Fibroblast of peridontal ligament (primary cell): Measurements from ENCODE around the gene FAM50A.

Experiments
- DNase-seq: peaks from one replicate; pipeline ENCODE4 v3.0.0-alpha.2; 2010; ENCODE audit errors: extremely low read depth

The FAM50A gene

DNA sequence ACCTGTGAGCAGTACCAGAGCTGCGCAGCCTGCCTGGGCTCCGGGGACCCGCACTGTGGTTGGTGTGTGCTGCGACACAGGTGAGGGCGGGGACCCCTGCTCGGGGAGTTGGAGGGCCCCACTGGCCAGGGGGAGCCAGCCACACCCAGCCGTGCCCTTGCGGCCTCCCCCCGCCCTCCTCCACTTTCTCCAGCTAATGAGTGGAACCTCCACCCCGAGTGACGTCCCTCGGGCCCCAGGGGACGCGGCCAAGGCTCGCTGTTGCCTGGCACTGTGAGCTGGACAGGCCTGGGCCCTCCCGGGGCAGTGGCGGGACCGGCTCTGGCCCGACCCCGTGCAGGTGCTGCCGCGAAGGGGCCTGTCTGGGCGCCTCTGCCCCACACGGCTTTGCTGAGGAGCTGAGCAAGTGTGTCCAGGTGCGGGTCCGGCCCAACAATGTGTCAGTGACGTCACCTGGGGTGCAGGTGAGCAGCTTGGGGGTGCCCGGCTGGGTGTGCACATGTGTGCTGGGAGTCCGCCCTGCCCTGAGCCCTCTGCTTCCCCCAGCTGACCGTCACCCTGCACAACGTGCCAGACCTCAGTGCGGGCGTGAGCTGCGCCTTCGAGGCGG lies 19.8 kb downstream of the FAM50A start:
- no peak for DNase-seq

DNA sequence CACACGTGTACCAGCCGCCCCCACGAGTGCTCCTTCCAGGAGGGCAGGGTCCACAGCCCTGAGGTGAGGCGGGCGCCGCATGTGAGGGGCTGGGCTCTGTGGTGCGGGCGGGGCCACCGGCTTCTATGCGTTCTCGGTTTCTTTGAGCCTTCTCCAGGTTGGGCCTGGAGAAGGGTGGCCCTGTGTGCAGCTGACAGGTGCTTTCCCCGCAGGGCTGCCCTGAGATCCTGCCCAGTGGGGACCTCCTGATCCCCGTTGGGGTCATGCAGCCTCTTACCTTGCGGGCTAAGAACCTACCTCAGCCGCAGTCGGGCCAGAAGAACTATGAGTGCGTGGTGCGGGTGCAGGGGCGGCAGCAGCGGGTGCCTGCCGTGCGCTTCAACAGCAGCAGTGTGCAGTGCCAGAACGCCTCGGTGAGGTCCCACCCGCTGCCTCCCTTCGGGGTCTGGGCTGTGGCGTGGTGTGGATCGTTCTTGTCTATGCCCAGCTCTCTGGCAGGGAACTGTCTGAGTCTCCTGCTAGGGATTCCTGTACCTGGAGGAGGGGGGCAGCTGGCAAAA lies 20.9 kb downstream of the FAM50A start:
- DNase-seq = no peak

DNA sequence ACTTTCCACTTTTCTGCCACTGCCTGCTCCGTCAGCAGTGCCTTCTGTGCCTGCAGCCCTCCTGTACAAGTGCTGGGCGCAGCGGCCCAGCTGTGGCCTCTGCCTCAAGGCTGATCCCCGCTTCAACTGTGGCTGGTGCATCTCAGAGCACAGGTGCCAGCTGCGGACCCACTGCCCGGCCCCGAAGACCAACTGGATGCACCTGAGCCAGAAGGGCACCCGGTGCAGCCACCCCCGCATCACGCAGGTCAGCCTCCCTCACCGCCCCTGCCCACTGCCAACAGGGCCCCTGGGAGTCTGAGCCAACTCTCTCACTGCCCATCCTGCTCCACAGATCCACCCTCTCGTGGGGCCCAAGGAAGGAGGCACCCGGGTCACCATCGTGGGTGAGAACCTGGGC lies 21.7 kb downstream of the FAM50A start:
- DNase-seq = no peak

DNA sequence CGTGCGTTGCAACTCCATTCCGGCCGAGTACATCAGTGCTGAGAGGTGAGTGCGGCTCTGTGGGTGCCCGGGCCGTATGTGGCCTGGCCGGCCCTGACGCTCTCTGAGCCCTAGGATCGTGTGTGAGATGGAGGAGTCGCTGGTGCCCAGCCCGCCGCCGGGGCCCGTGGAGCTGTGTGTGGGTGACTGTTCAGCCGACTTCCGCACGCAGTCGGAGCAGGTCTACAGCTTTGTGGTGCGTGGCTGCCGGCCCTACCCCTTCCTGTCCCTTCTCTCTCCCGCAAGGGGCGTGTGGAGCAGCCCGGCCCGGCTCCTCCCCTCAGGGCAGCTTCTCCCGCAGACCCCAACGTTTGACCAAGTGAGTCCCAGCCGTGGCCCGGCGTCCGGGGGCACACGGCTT lies 22.1 kb downstream of the FAM50A start:
- DNase-seq = no peak

DNA sequence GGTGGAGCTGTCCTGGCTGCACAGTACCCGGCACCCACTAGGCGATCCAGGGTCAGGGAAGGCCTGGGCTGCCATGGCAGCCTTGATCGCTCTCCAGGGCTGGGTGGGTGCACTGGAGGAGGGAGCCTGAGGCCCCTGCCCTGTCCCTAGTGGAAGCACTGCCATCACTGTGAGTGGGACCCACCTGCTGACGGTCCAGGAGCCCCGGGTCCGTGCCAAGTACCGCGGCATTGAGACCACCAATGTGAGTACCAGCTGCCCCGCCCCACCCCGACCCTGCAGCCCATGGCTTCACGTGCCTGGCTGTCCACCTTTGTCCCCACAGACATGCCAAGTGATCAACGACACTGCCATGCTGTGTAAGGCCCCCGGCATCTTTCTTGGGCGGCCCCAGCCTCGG lies 23.0 kb downstream of the FAM50A start:
- no peak for DNase-seq

DNA sequence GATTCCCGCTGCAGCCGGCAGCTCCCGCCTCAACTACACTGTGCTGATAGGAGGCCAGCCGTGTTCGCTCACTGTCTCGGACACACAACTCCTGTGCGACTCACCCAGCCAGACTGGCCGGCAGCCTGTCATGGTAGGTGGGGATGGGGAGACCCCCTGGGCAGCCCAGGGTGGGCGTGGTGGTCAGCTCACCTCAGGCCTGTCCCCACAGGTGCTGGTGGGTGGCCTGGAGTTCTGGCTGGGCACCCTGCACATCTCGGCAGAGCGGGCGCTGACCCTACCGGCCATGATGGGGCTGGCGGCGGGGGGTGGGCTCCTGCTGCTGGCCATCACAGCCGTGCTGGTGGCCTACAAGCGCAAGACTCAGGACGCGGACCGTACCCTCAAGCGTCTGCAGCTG lies 23.6 kb downstream of the FAM50A start:
- DNase-seq = no peak

DNA sequence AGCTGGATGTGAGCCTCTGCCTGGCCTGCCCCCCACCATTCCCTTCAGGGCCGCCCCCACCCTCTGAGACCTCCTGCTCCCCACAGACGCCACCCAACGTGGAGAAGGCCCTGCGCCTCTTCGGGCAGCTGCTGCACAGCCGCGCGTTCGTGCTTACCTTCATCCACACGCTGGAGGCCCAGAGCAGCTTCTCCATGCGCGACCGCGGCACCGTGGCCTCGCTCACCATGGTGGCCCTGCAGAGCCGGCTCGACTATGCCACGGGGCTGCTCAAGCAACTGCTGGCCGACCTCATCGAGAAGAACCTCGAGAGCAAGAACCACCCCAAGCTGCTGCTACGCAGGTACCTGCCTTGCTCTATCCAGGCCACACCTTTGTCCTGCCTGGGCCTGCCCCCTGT lies 24.3 kb downstream of the FAM50A start:
- no peak for DNase-seq

DNA sequence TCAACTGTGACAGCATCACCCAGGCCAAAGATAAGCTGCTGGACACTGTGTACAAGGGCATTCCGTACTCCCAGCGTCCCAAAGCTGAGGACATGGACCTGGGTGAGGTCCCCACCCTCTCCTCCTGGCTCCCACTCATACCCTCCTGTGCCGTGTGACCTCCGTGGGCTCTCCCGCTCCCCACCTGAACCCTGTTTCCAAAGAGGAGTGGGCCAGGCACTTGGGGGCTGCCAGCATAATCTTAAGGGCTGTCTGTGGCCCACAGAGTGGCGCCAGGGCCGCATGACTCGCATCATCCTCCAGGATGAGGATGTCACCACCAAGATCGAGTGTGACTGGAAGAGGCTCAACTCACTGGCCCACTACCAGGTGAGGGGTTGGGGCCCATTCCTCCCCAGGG lies 25.2 kb downstream of the FAM50A start:
- no peak for DNase-seq

DNA sequence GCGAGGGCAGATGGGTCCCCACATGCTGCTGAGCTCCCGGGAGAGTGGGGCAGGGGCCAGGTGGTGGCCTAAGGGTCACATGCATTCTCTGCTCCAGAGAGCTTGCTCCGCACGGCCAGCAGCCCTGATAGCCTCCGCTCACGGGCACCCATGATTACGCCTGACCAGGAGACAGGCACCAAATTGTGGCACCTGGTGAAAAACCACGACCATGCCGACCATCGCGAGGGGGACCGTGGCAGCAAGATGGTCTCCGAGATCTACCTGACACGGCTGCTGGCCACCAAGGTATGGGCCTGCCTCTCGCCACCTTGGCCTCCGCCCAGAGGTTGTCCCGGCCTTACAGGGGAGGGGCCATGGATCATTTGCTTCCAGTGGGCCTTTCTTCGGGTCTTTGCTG lies 25.9 kb downstream of the FAM50A start:
- DNase-seq = no peak

DNA sequence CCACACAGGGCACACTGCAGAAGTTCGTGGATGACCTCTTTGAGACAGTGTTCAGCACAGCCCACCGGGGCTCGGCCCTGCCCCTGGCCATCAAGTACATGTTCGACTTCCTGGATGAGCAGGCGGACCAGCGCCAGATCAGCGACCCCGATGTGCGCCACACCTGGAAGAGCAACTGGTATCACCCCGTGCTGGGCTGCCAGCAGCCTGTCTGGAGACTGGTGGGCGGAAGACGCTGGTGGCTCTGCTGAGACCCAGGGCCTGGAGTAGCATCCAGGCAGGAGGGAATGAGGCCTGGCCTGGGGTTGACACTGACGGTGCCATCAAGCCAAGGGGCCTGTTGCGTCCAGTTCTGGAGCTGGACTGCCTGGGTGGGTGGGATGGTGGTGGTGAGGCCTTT lies 26.5 kb downstream of the FAM50A start:
- no peak for DNase-seq

DNA sequence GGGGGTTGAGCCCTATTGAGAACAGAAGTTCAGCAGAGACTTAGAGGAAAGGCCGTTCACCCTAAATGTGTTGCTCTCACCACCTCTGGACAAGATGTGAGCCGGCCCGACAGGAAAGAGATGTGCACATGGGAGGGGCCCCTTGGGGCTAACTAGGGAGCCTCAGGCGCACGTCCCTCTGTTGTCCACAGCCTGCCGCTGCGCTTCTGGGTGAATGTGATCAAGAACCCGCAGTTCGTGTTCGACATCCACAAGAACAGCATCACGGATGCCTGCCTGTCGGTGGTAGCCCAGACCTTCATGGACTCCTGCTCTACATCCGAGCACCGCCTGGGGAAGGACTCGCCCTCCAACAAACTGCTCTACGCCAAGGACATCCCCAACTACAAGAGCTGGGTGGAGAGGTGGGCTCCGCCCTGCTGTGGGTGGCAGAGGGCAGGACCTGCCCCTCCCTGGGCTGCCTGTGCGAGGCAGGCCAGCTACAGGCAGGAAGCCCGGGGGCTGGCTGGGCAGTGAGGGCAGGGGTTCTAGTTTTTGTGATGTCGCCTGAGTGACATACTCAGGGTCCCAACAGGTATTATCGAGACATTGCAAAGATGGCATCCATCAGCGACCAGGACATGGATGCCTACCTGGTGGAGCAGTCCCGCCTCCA lies 27.1 kb downstream of the FAM50A start:
- DNase-seq = no peak

DNA sequence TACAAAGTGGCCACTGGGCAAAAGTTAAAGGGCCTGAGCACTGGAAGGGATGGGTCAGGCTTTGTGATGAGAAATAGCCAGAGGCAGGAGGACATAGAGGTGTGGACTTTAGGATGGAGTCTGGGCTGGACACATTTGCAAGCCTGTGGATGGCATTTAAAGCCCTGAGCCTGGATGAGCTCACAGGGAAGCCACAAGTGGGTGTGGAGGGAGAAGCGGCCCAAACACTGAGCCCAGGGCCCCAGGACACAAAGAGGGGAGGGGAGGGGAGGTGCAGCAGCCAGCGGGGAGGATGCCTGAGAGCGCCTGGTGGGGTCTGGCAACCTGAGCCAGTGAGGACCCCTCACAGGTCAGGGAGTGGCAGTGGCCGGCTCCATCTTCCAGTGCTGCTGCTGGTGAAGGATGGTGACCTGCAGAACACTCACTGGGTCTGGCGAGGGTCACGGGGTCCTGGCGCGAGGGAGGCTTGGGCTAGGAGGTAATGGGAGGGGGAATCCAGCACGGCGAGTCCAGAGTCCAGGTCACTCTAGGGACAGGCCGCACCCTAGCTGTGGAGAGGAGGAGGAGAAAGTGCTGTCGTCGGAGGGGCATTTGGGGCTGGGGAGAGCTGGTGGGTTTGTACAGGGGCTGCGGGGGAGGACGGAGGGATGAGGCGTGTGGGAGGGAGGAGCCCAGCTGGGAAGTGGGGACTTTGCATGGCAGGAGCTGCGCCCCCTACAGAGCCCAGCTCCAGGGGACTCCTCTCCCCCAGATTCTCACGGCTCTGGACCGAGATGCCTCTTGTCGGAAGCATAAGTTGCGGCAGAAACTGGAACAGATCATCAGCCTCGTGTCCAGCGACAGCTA lies 28.1 kb downstream of the FAM50A start:
- DNase-seq = no peak

DNA sequence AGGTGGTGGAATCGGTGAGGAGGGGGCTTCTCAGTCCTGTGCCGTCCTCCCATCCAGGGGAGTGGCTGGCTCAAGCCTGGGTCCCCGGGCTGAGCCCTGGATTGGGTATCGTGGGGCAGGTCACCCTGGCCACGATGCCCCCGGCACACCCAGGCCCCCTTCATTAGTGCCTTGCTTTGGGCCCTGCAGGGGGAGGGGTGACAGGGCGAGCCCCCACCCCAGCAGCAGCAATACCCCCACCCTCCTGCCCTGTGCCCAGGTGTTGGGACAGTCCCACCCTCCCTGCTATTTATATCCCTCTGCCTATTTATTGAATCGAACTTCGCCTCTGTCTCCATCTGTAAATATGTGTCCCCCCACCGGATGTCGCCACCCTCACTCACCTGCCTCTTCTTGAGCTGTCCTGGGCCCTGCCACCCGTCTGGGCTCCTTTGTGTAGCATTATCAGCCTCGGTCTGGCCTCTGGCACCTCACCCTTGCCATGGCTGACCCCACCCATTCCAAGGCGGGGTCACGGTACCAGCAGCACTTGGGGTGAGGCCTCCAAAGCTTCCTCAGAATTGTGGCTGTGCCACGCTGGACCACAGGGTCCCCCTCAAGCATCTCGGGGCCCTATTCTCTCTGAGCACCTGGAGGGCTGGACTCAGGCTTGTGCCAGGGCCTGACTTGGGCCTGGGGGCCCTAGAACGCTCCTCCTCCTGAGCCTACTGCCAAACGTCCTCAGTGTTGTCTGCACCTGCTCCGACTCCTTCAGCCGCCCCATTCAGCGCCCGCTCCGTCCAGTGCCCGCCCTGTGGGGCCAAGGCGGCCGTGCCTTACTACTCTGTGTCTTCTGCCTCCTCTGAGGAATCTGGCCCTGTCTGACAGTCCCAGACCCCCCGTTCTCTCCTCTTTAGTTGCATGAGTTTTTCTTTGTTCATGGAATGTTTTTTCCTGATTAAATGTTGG lies 29.0 kb downstream of the FAM50A start:
- DNase-seq = no peak

DNA sequence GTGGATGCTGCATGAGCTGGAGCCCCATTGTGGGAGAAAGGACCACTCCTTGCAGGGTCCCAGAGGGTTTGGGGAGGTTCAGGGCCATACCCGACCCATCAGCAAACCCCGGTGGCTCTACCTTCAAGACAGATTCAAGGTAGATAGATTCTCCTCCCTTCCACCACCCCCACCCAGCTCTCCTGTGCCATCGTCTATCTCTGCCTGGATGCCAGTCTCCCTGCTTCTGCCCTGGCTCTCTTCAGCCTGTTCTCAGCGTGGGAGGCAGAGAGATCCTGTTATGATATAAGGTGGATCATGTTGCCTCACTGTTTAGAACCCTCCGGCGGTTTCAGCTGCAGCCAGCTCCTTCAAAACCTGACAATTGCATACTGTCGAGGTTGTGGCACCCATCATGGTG lies 29.7 kb downstream of the FAM50A start:
- no peak for DNase-seq

DNA sequence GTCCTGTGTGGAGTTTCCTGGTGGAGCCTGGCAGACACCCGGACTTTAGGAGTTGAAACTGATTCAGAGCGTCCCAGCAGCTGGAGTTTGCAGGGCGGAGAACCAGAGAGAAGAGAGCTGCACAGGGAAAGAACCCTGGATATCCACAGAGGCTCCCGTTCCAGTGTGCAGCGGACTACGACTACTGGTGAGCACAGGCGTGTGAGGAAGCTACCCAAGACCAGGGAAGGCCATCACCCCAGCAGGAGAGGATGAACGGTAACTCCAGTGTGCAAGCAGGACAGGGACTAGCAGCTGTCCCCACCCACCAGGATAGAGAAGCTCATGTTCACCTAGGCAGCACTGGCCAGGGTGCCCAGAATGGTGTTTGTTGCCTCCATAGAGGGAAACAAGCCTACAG lies 32.9 kb downstream of the FAM50A start:
- DNase-seq = no peak

DNA sequence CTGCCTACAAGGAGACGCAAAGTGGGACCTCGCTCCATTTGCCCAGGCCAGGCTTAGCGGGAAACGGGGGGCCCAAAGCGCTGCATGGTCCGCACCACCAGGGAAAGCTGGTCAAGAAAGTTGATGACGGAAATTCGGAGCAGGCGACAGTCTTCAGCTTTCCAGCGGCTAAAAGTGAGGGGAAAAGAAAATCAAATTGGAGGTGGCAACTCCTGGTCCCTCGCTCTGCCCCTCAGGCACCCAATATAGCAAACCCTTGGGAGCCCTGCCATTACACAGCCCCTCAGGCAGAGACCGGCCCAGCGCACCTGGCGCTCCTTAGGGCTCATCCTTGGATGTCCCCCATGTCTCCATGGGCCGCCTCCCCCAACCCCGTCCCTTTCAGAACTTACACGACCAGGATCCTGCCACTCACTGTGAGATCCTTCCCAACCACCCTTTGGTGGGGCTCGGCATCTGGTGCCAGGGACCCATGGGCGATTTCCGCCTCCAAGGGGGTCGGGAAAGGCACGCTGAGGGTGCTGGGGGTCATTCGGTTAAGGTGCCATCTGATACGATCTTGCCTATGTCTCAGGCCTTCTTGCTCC lies 34.0 kb downstream of the FAM50A start:
- no peak for DNase-seq

DNA sequence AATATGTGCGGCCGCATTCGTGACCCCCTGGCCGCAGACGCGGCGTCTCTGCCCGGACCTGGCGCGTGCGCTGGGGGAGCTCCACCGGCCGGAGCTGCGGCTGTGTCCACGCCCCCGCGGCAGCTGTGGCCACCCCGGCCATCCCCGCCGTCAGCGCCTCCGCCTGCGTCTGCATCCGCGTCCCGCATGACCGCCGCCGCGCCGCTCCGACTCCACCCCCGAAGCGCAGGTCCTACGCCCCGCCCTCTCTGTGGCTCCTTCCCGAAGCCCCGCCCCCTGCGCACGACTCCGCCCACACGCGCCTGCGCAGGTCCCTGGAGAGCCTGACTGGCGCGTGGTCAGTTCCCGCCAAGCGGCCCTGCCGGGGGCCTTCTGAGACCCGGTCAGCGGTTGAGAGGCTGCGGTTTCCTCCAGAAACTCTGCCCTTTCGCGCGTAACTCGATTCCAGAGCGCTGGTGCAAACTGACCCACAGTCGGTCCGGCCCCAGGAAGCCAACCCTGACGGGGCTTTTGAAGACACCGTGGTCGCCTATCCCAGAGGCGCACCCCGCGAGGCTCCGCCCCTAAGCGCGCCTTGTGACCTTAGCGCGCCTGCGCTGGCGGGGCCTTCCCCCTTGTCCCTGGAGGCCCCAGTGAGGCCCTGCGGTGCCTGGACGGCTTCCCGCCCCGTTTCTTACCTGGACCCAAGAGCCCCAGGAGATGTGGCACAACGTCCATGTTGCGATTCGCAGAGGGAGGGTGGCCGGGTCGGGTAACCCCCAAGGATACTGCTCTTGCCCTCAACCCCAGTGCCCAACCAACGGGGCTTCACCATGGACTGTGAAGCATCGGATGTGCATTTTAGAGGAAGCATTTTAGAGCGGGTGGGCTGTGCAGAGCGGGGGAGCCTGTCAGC lies 35.0 kb downstream of the FAM50A start, which contains the start of gene LAGE3:
TSS of gene LAGE3 (minus strand) at position 554 of the 895 bp plus-strand sequence. CDS start at position 188, 366 bp downstream.
- DNase-seq = peak; percentile 78

DNA sequence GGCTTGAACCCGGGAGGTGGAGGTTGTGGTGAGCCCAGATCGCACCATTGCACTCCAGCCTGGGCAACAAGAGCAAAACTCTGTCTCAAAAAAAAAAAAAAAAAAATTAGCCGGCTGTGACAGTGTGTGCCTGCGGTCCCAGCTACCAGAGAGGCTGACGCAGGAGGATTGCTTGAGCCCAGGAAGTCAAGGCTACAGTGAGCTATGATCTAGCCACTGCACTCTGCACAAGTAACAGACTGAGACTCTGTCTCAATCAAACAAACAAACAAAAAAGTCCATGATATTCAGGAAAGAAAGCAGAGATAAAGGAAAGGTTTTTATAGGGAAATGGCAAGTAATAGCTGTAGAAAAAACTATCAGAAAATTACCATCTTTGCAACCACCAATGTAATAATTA lies 37.3 kb downstream of the FAM50A start:
- DNase-seq = no peak

DNA sequence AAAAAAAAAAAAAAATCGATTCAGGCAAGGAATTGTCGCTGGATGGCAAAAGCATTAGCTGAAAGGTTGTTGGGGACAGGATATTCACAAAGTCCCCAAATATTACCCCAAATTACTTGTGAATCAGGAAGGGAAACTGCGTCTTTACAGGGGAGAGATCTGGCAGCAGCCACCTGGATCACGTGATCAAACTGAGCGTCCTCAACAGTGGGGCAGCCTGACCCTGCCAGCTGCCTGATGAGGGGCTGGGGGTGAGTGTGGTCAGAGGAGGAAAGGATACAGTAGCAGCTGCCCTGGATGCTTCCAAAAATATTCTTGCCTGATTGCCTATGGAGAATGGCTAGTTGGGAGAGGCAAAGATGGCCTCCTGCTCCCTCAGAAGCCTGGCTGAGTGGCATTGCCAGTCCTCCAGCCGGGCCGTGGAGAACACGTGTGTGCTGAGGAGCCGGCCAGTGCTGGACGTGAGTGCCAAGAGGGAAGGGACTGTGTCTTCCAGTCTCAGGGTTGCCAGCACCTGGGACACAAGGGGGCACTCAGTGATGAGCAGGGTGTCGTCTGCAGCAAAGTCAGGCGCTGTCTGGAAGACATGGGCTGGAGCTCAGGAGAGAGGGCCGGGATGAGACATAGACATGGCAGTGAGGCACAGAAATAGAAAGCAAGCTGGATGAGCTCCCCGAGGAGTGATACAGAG lies 38.1 kb downstream of the FAM50A start:
- DNase-seq = no peak
